ENCODE results near the gene SLC43A3. TPM values are rescaled to one million over a fixed set of nuclear protein-coding genes. Genes with fewer than 3 reads are reported as not detected.

The SLC43A3 gene
- total and polyA plus RNA-seq, 2 of the 4 experiments (the other 2 are of a cell fraction) = 12.7 to 21.1 TPM

DNA sequence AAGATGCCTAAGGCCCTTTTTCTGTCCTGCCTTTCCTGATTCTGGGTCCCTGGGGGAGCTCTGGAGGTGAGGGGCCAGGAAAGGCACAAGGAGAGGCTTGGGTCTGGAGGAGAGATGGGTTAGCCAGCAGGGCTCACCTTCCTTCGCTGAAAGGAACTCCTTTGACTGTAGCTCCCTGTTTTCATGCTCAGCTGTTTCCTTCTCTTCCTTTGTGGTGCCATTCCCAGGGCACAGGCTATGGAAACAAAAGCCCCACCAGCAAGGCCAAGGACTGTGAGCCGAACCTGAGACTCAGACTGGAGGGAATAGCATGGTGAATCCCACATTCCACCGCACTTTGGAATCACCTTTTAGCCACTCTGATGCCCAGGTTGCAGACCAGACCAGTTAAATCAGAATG lies 10.5 kb downstream of the SLC43A3 start:
- Histone ChIP-seq H2BK15ac (ENCODE audit: low read depth, low read length) (no peak overlapping the region), H3K9me3 (ENCODE audit: control insufficient read depth, insufficient read depth, low read length) (no peaks in the 10 kb centered on the region), H3K79me1 (ENCODE audit: low read depth in 1 of 2, low read length in 2 of 2) (no peaks in the 10 kb centered on the region), H2BK5ac (ENCODE audit: low read depth, low read length, poor library complexity, severe bottlenecking) (no peak overlapping the region), H3K4me3 (ENCODE audit: insufficient read depth, low read depth, low read length) (no peak overlapping the region), H3K18ac (ENCODE audit: low read depth, low read length) (no peak overlapping the region), H3K27ac (ENCODE audit: insufficient read depth, low read length) (no peak overlapping the region), H2BK20ac (ENCODE audit: low read depth, low read length) (no peak overlapping the region), H3K27me3 (ENCODE audit: control insufficient read depth, insufficient read depth, low read length) (no peaks in the 10 kb centered on the region), H3K23ac (ENCODE audit: low read depth, low read length) (no peak overlapping the region), H3K4me1 (ENCODE audit: control insufficient read depth, insufficient read depth, low read length) (no peaks in the 10 kb centered on the region), H2AFZ (replicated peaks; ENCODE audit: low read length, poor library complexity) (no peak overlapping the region), H3K9me1 (ENCODE audit: insufficient read depth, low read length) (no peaks in the 10 kb centered on the region; the same call in 1 of the 2 replicates), H3K14ac (replicated peaks; ENCODE audit: low read depth, low read length) (no peak overlapping the region), H3K4ac (ENCODE audit: low read depth, low read length) (no peak overlapping the region), H3K56ac (ENCODE audit: extremely low read depth, insufficient read depth, low read length) (no peak overlapping the region), H2BK120ac (ENCODE audit: low read depth, low read length) (no peak overlapping the region), H3K4me2 (ENCODE audit: low read depth, low read length) (no peak overlapping the region), H2AK9ac (replicated peaks; ENCODE audit: low read depth, low read length, poor library complexity) (no peak overlapping the region), H3K36me3 (ENCODE audit: control insufficient read depth, insufficient read depth, low read length) (peaks cover 28% of the 10 kb centered on the region), H4K20me1 (ENCODE audit: insufficient read depth, low read length) (no peaks in the 10 kb centered on the region), H4K5ac (ENCODE audit: low read depth, low read length) (no peak overlapping the region), H3K9ac (ENCODE audit: low read depth, low read length) (no peak overlapping the region), H2AK5ac (ENCODE audit: low read depth, low read length) (no peak overlapping the region), H4K8ac (ENCODE audit: low read depth in 2 of 2, low read length in 2 of 2) (no peak overlapping the region), H4K91ac (ENCODE audit: insufficient read depth, low read depth, low read length) (no peak overlapping the region)
- in situ Hi-C loops (cut with MboI; ENCODE audit: low sequenced_read_pairs) = no loop called here
- intact Hi-C loops (cut with micrococcal nuclease) = no loop called here
- CTCF ChIA-PET = no interaction called here
- no CpG with 5 or more reads among the region's 3 CpGs for WGBS, 2 experiments (ENCODE audit: extremely low coverage in 2 of 2, insufficient read length in 1 of 2)
- dilution Hi-C loops (cut with HindIII; ENCODE audit: low sequenced_read_pairs, unreplicated experiment) = no loop called here
- BruUV-seq (replicated peaks) = no TSS peak
- DNase-seq = no peak
- POLR2A ChIA-PET (ENCODE audit: unreplicated experiment) = no interaction called here
- no peak for ATAC-seq (ENCODE audit: low read depth)
- TF ChIP-seq MAFK (IDR thresholded peaks at IDR 0.05; ENCODE audit: low read depth, low read length) (no peak), MAZ (IDR thresholded peaks at IDR 0.05; ENCODE audit: borderline replicate concordance, low read depth, low read length) (no peak), POLR2A (IDR thresholded peaks at IDR 0.05; ENCODE audit: low read depth, low read length) (no peak), NFE2L2 (IDR thresholded peaks at IDR 0.05; ENCODE audit: low read depth, low read length) (no peak), ELK1 (IDR thresholded peaks at IDR 0.05; ENCODE audit: borderline replicate concordance, low read depth, low read length) (no peak), FOS (IDR thresholded peaks at IDR 0.05; ENCODE audit: low read depth, low read length) (no peak), BHLHE40 (IDR thresholded peaks at IDR 0.05; ENCODE audit: low read depth, low read length) (no peak), CHD1 (IDR thresholded peaks at IDR 0.05; ENCODE audit: low read depth, low read length) (no peak), MXI1 (IDR thresholded peaks at IDR 0.05; ENCODE audit: borderline replicate concordance, low read depth, low read length) (no peak), CTCF (conservative IDR thresholded peaks at IDR 0.05; ENCODE audit: low read depth, low read length) (no peak), RFX5 (IDR thresholded peaks at IDR 0.05; ENCODE audit: low read depth, low read length) (no peak), SMC3 (IDR thresholded peaks at IDR 0.05; ENCODE audit: low read depth, low read length) (no peak), RCOR1 (IDR thresholded peaks at IDR 0.05; ENCODE audit: insufficient replicate concordance, low read length) (no peak), RAD21 (IDR thresholded peaks at IDR 0.05; ENCODE audit: low read length) (no peak), CEBPB (IDR thresholded peaks at IDR 0.05; ENCODE audit: low read depth, low read length) (no peak)
- TF ChIP-seq, protein P1, sequence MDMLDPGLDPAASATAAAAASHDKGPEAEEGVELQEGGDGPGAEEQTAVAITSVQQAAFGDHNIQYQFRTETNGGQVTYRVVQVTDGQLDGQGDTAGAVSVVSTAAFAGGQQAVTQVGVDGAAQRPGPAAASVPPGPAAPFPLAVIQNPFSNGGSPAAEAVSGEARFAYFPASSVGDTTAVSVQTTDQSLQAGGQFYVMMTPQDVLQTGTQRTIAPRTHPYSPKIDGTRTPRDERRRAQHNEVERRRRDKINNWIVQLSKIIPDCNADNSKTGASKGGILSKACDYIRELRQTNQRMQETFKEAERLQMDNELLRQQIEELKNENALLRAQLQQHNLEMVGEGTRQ (IDR thresholded peaks at IDR 0.05; ENCODE audit: low read depth, low read length) = no peak

Data from IMR-90 (cell line).